A549 treated with ZK216348 at 1 μM for 4 hours (cell line): ENCODE data around the gene TMUB2. TPM values are rescaled to one million over a fixed set of nuclear protein-coding genes. Genes with fewer than 3 reads are reported as not detected.

Experiments
- total RNA-seq: library from RNA; stranded (reverse); fragments of 200-300 nt; extraction: Qiagen RNA extraction; gene quantifications from 5 replicates; pipeline ENCODE4 v1.2.3, GENCODE V29; 2022; ENCODE audit warnings: low read depth

The TMUB2 gene
- 27.1 to 46.7 TPM (median 44.3 TPM) in 5 replicates for total RNA-seq

GRCh38 chr17:44186307-44187130, at the start of gene TMUB2:
TSS of gene TMUB2 (plus strand) at chr17:44186972. CDS start at chr17:44187709, 737 bp downstream.

GRCh38 chr17:44170499-44171201, 16.1 kb upstream of the TMUB2 start, which contains the start of gene ASB16:
TSS of gene ASB16 (plus strand) at chr17:44170704. CDS start at chr17:44170790, 86 bp downstream.

GRCh38 chr17:44199553-44200477, 13.0 kb downstream of the TMUB2 start, which contains the start of gene ATXN7L3:
TSS of gene ATXN7L3 (minus strand) at chr17:44199884. CDS start at chr17:44198070, 1,814 bp downstream.

DNA sequence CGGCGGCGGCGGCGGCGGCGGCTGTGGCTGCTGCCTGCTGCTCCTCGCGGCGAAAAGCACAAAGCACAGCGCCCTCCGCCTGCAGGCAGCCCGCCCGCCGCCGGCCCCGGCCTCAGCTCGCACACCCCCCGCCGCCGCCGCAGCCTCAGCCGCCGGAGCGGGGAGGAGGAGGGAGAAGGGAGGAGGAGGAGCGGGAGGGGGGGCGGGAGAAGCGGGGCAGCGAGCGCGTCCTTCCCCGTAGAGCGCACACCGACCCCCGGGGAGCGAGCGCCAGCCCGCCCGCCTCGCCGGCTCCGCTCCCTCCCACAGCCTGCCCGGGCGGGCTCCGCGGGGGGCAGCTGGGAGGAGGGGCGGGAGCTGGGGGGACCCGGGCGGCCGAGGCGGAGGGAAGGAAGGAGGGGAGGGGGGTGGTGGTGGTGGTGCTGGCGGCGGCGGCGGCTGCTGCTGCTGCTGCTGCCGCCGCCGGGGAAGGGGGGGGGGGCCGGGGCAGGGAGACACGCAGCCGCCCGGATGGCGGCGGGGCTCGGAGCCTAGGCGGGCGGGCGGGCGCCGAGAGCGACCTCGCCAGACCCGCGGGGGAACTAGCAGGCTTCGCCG, 32.9 kb downstream of the TMUB2 start, which contains the start of gene UBTF:
TSS of gene UBTF (minus strand) at position 60 of the 597 bp plus-strand sequence. CDS start 1,446 bp downstream, outside the sequence.

Other genes starting within 250 kb of the TMUB2 start
- not detected in 5 replicates for gene PPY, start 244.5 kb upstream of the TMUB2 start, total RNA-seq
- gene PYY, start 233.0 kb upstream of the TMUB2 start, total RNA-seq = not detected in 5 replicates
- gene NAGS, start 182.3 kb upstream of the TMUB2 start, total RNA-seq = 0.76 to 2.5 TPM (median 1.1 TPM) in 5 replicates
- 18.3 to 35.8 TPM (median 31.5 TPM) in 5 replicates for gene TMEM101, start 172.0 kb upstream of the TMUB2 start, total RNA-seq
- gene LSM12, start 120.3 kb upstream of the TMUB2 start, total RNA-seq = 45.5 to 56.7 TPM (median 51.4 TPM) in 5 replicates
- gene G6PC3, start 116.2 kb upstream of the TMUB2 start, total RNA-seq = 103 to 179 TPM (median 166 TPM) in 5 replicates
- gene HDAC5, start 63.3 kb upstream of the TMUB2 start, total RNA-seq = 7.9 to 19.4 TPM (median 14.4 TPM) in 5 replicates
- 5.7 to 10.9 TPM (median 9.5 TPM) in 5 replicates for gene HROB, start 45.0 kb upstream of the TMUB2 start, total RNA-seq
- 0.08 to 0.16 TPM (median 0.15 TPM) in 3 of 5 replicates, not detected in the others for gene ASB16, start 16.3 kb upstream of the TMUB2 start, total RNA-seq
- 47.2 to 75.4 TPM (median 73.3 TPM) in 5 replicates for gene ATXN7L3, start 12.9 kb downstream of the TMUB2 start, total RNA-seq
- gene UBTF, start 32.7 kb downstream of the TMUB2 start, total RNA-seq = 93.4 to 103 TPM (median 101 TPM) in 5 replicates
- 0.12 TPM in 1 of 5 replicates, not detected in the others for gene SLC4A1, start 81.2 kb downstream of the TMUB2 start, total RNA-seq
- gene RUNDC3A, start 121.6 kb downstream of the TMUB2 start, total RNA-seq = 0.74 to 1.3 TPM (median 0.90 TPM) in 5 replicates
- gene SLC25A39, start 137.9 kb downstream of the TMUB2 start, total RNA-seq = 117 to 208 TPM (median 195 TPM) in 5 replicates
- 168 to 278 TPM (median 231 TPM) in 5 replicates for gene GRN, start 158.3 kb downstream of the TMUB2 start, total RNA-seq
- 1.3 to 5.2 TPM (median 4.5 TPM) in 5 replicates for gene FAM171A2, start 176.9 kb downstream of the TMUB2 start, total RNA-seq
- 1.2 to 1.9 TPM (median 1.6 TPM) in 5 replicates for gene ITGA2B, start 202.7 kb downstream of the TMUB2 start, total RNA-seq